Measurements from ENCODE around the gene MYMX.

MYMX gene

GRCh38 chr6:44219053-44219814 is 2.5 kb downstream of the MYMX start:
- no peaks in the 10 kb centered on the region for H3K9me3 ChIP-seq (ENCODE audit: control extremely low read depth in 1 of 5, control insufficient read depth in 4 of 5, insufficient read depth in 2 of 5, low read depth in 1 of 5, low read length in 4 of 5)
- no peaks in the 10 kb centered on the region for H3K36me3 ChIP-seq (ENCODE audit: control insufficient read depth in 4 of 4, insufficient read depth in 4 of 4, low read length in 3 of 4)
- whole genome bisulfite sequencing (ENCODE audit: insufficient coverage), result 0% methylated on average over 21 of the region's 45 CpGs
- ChIA-PET POLR2A (interaction anchor here (0.6 to 1.0 kb wide), 3 partner anchors 37 to 119 kb away, joined by 3 to 4 read pairs (median 3); no protein-coding TSS in a partner anchor), CTCF (interaction anchor here (1.0 to 1.9 kb wide), 7 partner anchors 15 to 124 kb away, joined by 3 to 9 read pairs (median 4); no protein-coding TSS in a partner anchor)
- peak overlapping the region in 6 of 7 experiments; percentile 36 to 75 (median 58) for H3K4me3 ChIP-seq (ENCODE audit: control insufficient read depth in 1 of 7, extremely low read depth in 1 of 7, insufficient read depth in 4 of 7, low read depth in 2 of 7, low read length in 6 of 7)
- DNase-seq, result peak in 2 of 3 donors; percentile 59 to 74
- peaks cover 0 to 75% (median 64%) of the 10 kb centered on the region in 4 experiments for H3K4me1 ChIP-seq (ENCODE audit: control extremely low read depth in 1 of 4, control insufficient read depth in 4 of 4, insufficient read depth in 4 of 4, low read length in 3 of 4)
- peak overlapping the region in 1 of 2 experiments; percentile 58 for H3K27ac ChIP-seq (ENCODE audit: insufficient read depth in 1 of 2, low read depth in 1 of 2, low read length in 2 of 2, poor library complexity in 1 of 2, severe bottlenecking in 2 of 2)
- no peaks in the 10 kb centered on the region for H3K27me3 ChIP-seq (replicated peaks in 2 of 5; ENCODE audit: control insufficient read depth in 4 of 5, insufficient read depth in 5 of 5, low read length in 4 of 5)

GRCh38 chr6:44219815-44220784 is 3.4 kb downstream of the MYMX start:
- CTCF ChIA-PET, result interaction anchor here (1.0 to 2.8 kb wide), 8 partner anchors 14 to 102 kb away, joined by 3 to 9 read pairs (median 4); no protein-coding TSS in a partner anchor

GRCh38 chr6:44220913-44221290 is 4.2 kb downstream of the MYMX start:
- Histone ChIP-seq H3K36me3 (ENCODE audit: control insufficient read depth in 4 of 4, insufficient read depth in 4 of 4, low read length in 3 of 4) (no peaks in the 10 kb centered on the region), H3K27ac (ENCODE audit: insufficient read depth in 1 of 2, low read depth in 1 of 2, low read length in 2 of 2, poor library complexity in 1 of 2, severe bottlenecking in 2 of 2) (no peak overlapping the region), H3K4me1 (ENCODE audit: control extremely low read depth in 1 of 4, control insufficient read depth in 4 of 4, insufficient read depth in 4 of 4, low read length in 3 of 4) (peaks cover 0 to 85% (median 79%) of the 10 kb centered on the region in 4 experiments), H3K27me3 (replicated peaks in 2 of 5; ENCODE audit: control insufficient read depth in 4 of 5, insufficient read depth in 5 of 5, low read length in 4 of 5) (no peaks in the 10 kb centered on the region), H3K9me3 (ENCODE audit: control extremely low read depth in 1 of 5, control insufficient read depth in 4 of 5, insufficient read depth in 2 of 5, low read depth in 1 of 5, low read length in 4 of 5) (no peaks in the 10 kb centered on the region), H3K4me3 (ENCODE audit: control insufficient read depth in 1 of 7, extremely low read depth in 1 of 7, insufficient read depth in 4 of 7, low read depth in 2 of 7, low read length in 6 of 7) (no peak overlapping the region)
- POLR2A ChIA-PET, result interaction anchor here (2.4 kb wide), 1 partner anchor 26 kb away, joined by 9 read pairs; the partner anchor contains the start of gene HSP90AB1
- 100% methylated on average over 4 of the region's 4 CpGs for WGBS (ENCODE audit: insufficient coverage)
- no peak for DNase-seq
- CTCF ChIA-PET, result interaction anchor here (0.7 to 5.8 kb wide), 14 partner anchors 8 to 57 kb away, joined by 3 to 96 read pairs (median 4); no protein-coding TSS in a partner anchor

More at GRCh38 chr6:44219815-44220784, 3.4 kb downstream of the MYMX start:
- Histone ChIP-seq H3K27ac (ENCODE audit: insufficient read depth in 1 of 2, low read depth in 1 of 2, low read length in 2 of 2, poor library complexity in 1 of 2, severe bottlenecking in 2 of 2) (no peak overlapping the region), H3K4me1 (ENCODE audit: control extremely low read depth in 1 of 4, control insufficient read depth in 4 of 4, insufficient read depth in 4 of 4, low read length in 3 of 4) (peaks cover 0 to 80% (median 72%) of the 10 kb centered on the region in 4 experiments), H3K4me3 (ENCODE audit: control insufficient read depth in 1 of 7, extremely low read depth in 1 of 7, insufficient read depth in 4 of 7, low read depth in 2 of 7, low read length in 6 of 7) (peak overlapping the region in 2 of 7 experiments; percentile 51 to 75), H3K27me3 (replicated peaks in 2 of 5; ENCODE audit: control insufficient read depth in 4 of 5, insufficient read depth in 5 of 5, low read length in 4 of 5) (no peaks in the 10 kb centered on the region), H3K36me3 (ENCODE audit: control insufficient read depth in 4 of 4, insufficient read depth in 4 of 4, low read length in 3 of 4) (no peaks in the 10 kb centered on the region), H3K9me3 (ENCODE audit: control extremely low read depth in 1 of 5, control insufficient read depth in 4 of 5, insufficient read depth in 2 of 5, low read depth in 1 of 5, low read length in 4 of 5) (no peaks in the 10 kb centered on the region)
- POLR2A ChIA-PET, result interaction anchor here (0.6 to 2.4 kb wide), 5 partner anchors 14 to 44 kb away, joined by 3 to 9 read pairs (median 5); partner anchors contain the start of gene HSP90AB1
- DNase-seq, result no peak
- WGBS (ENCODE audit: insufficient coverage), result 100% methylated on average over 5 of the region's 28 CpGs

GRCh38 chr6:44221291-44221960 is 4.7 kb downstream of the MYMX start:
- Histone ChIP-seq H3K4me1 (ENCODE audit: control extremely low read depth in 1 of 4, control insufficient read depth in 4 of 4, insufficient read depth in 4 of 4, low read length in 3 of 4) (peaks cover 0 to 89% (median 83%) of the 10 kb centered on the region in 4 experiments), H3K27me3 (replicated peaks in 2 of 5; ENCODE audit: control insufficient read depth in 4 of 5, insufficient read depth in 5 of 5, low read length in 4 of 5) (no peaks in the 10 kb centered on the region), H3K27ac (ENCODE audit: insufficient read depth in 1 of 2, low read depth in 1 of 2, low read length in 2 of 2, poor library complexity in 1 of 2, severe bottlenecking in 2 of 2) (no peak overlapping the region), H3K36me3 (ENCODE audit: control insufficient read depth in 4 of 4, insufficient read depth in 4 of 4, low read length in 3 of 4) (no peaks in the 10 kb centered on the region), H3K4me3 (ENCODE audit: control insufficient read depth in 1 of 7, extremely low read depth in 1 of 7, insufficient read depth in 4 of 7, low read depth in 2 of 7, low read length in 6 of 7) (peak overlapping the region in 2 of 7 experiments; percentile 11), H3K9me3 (ENCODE audit: control extremely low read depth in 1 of 5, control insufficient read depth in 4 of 5, insufficient read depth in 2 of 5, low read depth in 1 of 5, low read length in 4 of 5) (no peaks in the 10 kb centered on the region)
- no CpG with 5 or more reads among the region's 4 CpGs for WGBS (ENCODE audit: insufficient coverage)
- ChIA-PET POLR2A (interaction anchor here (2.4 kb wide), 1 partner anchor 26 kb away, joined by 9 read pairs; the partner anchor contains the start of gene HSP90AB1), CTCF (interaction anchor here (0.7 to 5.8 kb wide), 17 partner anchors 9 to 58 kb away, joined by 3 to 96 read pairs (median 4); partner anchors contain the start of gene HSP90AB1)
- DNase-seq, result peak; percentile 89 to 93 (median 93)

- WGBS (ENCODE audit: insufficient coverage), result no CpG with 5 or more reads among the region's 2 CpGs
Measured at GRCh38 chr6:44221961-44222335, 5.2 kb downstream of the MYMX start.

More at GRCh38 chr6:44221961-44222335, 5.2 kb downstream of the MYMX start:
- H3K27ac ChIP-seq (ENCODE audit: insufficient read depth in 1 of 2, low read depth in 1 of 2, low read length in 2 of 2, poor library complexity in 1 of 2, severe bottlenecking in 2 of 2), result no peak overlapping the region
- POLR2A ChIA-PET, result interaction anchor here (0.7 to 2.4 kb wide), 2 partner anchors 25 to 42 kb away, joined by 4 to 9 read pairs; partner anchors contain the start of gene HSP90AB1
- DNase-seq, result no peak
- peaks cover 0 to under 1% (median 0%) of the 10 kb centered on the region in 4 experiments for H3K36me3 ChIP-seq (ENCODE audit: control insufficient read depth in 4 of 4, insufficient read depth in 4 of 4, low read length in 3 of 4)
- H3K4me3 ChIP-seq (ENCODE audit: control insufficient read depth in 1 of 7, extremely low read depth in 1 of 7, insufficient read depth in 4 of 7, low read depth in 2 of 7, low read length in 6 of 7), result peak overlapping the region in 1 of 7 experiments; percentile 78
- H3K27me3 ChIP-seq (replicated peaks in 2 of 5; ENCODE audit: control insufficient read depth in 4 of 5, insufficient read depth in 5 of 5, low read length in 4 of 5), result no peaks in the 10 kb centered on the region
- peaks cover 0 to 89% (median 79%) of the 10 kb centered on the region in 4 experiments for H3K4me1 ChIP-seq (ENCODE audit: control extremely low read depth in 1 of 4, control insufficient read depth in 4 of 4, insufficient read depth in 4 of 4, low read length in 3 of 4)
- CTCF ChIA-PET, result interaction anchor here (0.7 to 5.8 kb wide), 17 partner anchors 8 to 58 kb away, joined by 3 to 96 read pairs (median 4); partner anchors contain the start of gene HSP90AB1
- H3K9me3 ChIP-seq (ENCODE audit: control extremely low read depth in 1 of 5, control insufficient read depth in 4 of 5, insufficient read depth in 2 of 5, low read depth in 1 of 5, low read length in 4 of 5), result no peaks in the 10 kb centered on the region
